Measurements from ENCODE around the gene ZNF316. TPM values are rescaled to one million over a fixed set of nuclear protein-coding genes. Genes with fewer than 3 reads are reported as not detected.

Gene ZNF316
- total RNA-seq, 1 experiment from 2014 or later: 15.1 TPM

DNA sequence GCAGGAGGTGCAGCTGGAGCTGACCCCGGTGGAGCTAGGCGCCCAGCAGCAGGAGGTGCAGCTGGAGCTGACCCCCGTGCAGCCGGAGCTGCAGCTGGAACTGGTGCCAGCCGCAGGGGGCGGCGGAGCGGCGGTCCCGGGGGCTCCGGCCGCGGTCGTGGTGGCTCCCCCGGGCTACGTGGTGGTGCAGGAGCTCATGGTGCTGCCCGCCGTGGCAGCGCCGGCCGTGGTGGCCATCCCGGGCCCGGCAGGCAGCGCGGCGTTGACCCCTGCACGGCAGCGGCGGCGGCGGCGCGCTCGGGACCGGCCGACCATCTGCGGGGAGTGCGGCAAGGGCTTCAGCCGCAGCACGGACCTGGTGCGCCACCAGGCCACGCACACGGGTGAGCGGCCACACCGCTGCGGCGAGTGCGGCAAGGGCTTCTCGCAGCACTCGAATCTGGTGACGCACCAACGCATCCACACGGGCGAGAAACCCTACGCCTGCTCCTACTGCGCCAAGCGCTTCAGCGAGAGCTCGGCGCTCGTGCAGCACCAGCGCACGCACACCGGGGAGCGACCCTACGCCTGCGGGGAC, 14.9 kb upstream of the ZNF316 start:
- Mint-ChIP-seq H3K36me3 (peaks cover 14% of the 10 kb centered on the region), H3K4me1 (no peaks in the 10 kb centered on the region), H3K9me3 (no peaks in the 10 kb centered on the region), H3K4me3 (no peak overlapping the region), H3K27me3 (ENCODE audit: low read depth) (no peaks in the 10 kb centered on the region), H3K27ac (no peak overlapping the region)
- POLR2A ChIA-PET: no interaction called here
- no peak for TF ChIP-seq CREB1 (CRISPR knock-in tag; IDR thresholded peaks at IDR 0.05)
- DNase-seq (ENCODE audit: low spot score) (no peak), ATAC-seq (no peak)
- CTCF ChIA-PET: no interaction called here

DNA sequence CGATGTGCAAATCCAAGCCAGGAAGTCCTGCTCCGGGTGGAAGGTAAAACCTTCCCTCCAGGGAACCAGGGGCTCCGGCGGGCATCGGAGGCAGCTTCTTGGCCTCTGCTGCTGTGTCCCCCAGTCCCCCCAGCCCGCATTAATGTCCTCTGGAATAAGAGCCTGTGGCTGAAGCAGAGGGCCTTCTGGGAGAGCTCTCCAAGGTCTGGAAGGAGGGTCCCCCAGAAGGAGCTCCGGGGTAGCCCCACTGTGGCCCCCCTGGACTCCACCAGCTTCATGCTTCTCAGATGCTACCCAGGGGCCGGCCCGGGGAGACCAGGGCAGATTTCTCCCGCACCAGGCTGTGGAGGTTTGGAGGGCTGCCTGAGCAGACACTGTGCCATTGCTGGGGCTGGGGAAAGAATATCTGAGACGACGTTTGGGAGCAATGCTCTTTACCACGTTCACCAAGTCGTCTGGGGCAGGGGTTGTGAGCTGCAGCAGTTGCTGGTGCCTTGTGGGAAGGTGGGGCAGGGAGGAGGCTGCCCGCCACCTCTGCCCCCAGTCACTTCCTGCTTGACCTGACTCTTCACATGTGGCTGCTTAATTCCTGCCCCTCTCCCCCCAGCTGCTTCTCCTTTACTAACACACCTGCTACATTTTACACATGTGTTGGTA, 13.4 kb upstream of the ZNF316 start:
- Mint-ChIP-seq H3K4me1 (no peaks in the 10 kb centered on the region), H3K4me3 (no peak overlapping the region), H3K27me3 (ENCODE audit: low read depth) (no peaks in the 10 kb centered on the region), H3K9me3 (no peaks in the 10 kb centered on the region), H3K27ac (no peak overlapping the region), H3K36me3 (peaks cover 14% of the 10 kb centered on the region)
- ChIA-PET POLR2A (no interaction called here), CTCF (no interaction called here)
- no peak for ATAC-seq
- DNase-seq (ENCODE audit: low spot score): no peak
- no peak for TF ChIP-seq IRF2 (CRISPR knock-in tag; IDR thresholded peaks at IDR 0.05; ENCODE audit: borderline replicate concordance, low read depth)
- TF ChIP-seq, protein P1, sequence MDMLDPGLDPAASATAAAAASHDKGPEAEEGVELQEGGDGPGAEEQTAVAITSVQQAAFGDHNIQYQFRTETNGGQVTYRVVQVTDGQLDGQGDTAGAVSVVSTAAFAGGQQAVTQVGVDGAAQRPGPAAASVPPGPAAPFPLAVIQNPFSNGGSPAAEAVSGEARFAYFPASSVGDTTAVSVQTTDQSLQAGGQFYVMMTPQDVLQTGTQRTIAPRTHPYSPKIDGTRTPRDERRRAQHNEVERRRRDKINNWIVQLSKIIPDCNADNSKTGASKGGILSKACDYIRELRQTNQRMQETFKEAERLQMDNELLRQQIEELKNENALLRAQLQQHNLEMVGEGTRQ (CRISPR knock-in tag; IDR thresholded peaks at IDR 0.05): no peak

DNA sequence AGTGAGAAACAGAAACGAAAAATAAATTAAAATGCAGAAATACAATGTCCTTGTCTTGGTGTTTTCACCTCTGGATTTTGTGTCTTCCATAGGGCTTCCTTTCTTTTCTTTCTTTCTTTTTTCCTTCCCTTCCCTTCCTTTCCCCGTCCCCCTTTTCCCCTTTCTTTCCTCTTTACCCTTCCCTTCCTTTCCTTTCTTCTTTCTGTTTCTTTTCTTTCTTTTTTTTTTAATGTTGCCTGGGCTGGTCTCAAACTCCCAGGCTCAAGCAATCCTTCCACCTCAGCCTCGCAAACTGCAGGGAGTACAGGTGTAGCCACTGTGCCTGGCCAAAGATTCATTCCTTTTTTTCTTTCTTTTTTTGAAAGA, 12.9 kb upstream of the ZNF316 start:
- Mint-ChIP-seq H3K27me3 (ENCODE audit: low read depth) (no peaks in the 10 kb centered on the region), H3K9me3 (no peaks in the 10 kb centered on the region), H3K4me1 (no peaks in the 10 kb centered on the region), H3K4me3 (no peak overlapping the region), H3K36me3 (peaks cover 14% of the 10 kb centered on the region), H3K27ac (no peak overlapping the region)
- TF ChIP-seq SP1 (CRISPR knock-in tag; conservative IDR thresholded peaks at IDR 0.05) (no peak), NFYB (CRISPR knock-in tag; conservative IDR thresholded peaks at IDR 0.05; ENCODE audit: low read depth) (no peak), ZNF121 (CRISPR knock-in tag; IDR thresholded peaks at IDR 0.05) (no peak), ESRRA (CRISPR knock-in tag; IDR thresholded peaks at IDR 0.05; ENCODE audit: borderline replicate concordance) (no peak), CREB1 (CRISPR knock-in tag; IDR thresholded peaks at IDR 0.05) (no peak)
- TF ChIP-seq, protein P2, sequence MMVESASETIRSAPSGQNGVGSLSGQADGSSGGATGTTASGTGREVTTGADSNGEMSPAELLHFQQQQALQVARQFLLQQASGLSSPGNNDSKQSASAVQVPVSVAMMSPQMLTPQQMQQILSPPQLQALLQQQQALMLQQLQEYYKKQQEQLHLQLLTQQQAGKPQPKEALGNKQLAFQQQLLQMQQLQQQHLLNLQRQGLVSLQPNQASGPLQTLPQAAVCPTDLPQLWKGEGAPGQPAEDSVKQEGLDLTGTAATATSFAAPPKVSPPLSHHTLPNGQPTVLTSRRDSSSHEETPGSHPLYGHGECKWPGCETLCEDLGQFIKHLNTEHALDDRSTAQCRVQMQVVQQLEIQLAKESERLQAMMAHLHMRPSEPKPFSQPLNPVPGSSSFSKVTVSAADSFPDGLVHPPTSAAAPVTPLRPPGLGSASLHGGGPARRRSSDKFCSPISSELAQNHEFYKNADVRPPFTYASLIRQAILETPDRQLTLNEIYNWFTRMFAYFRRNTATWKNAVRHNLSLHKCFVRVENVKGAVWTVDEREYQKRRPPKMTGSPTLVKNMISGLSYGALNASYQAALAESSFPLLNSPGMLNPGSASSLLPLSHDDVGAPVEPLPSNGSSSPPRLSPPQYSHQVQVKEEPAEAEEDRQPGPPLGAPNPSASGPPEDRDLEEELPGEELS (CRISPR knock-in tag; IDR thresholded peaks at IDR 0.05): no peak
- TF ChIP-seq, protein P3, sequence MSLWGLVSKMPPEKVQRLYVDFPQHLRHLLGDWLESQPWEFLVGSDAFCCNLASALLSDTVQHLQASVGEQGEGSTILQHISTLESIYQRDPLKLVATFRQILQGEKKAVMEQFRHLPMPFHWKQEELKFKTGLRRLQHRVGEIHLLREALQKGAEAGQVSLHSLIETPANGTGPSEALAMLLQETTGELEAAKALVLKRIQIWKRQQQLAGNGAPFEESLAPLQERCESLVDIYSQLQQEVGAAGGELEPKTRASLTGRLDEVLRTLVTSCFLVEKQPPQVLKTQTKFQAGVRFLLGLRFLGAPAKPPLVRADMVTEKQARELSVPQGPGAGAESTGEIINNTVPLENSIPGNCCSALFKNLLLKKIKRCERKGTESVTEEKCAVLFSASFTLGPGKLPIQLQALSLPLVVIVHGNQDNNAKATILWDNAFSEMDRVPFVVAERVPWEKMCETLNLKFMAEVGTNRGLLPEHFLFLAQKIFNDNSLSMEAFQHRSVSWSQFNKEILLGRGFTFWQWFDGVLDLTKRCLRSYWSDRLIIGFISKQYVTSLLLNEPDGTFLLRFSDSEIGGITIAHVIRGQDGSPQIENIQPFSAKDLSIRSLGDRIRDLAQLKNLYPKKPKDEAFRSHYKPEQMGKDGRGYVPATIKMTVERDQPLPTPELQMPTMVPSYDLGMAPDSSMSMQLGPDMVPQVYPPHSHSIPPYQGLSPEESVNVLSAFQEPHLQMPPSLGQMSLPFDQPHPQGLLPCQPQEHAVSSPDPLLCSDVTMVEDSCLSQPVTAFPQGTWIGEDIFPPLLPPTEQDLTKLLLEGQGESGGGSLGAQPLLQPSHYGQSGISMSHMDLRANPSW (CRISPR knock-in tag; conservative IDR thresholded peaks at IDR 0.05; ENCODE audit: low read depth): no peak
- TF ChIP-seq, protein P4, sequence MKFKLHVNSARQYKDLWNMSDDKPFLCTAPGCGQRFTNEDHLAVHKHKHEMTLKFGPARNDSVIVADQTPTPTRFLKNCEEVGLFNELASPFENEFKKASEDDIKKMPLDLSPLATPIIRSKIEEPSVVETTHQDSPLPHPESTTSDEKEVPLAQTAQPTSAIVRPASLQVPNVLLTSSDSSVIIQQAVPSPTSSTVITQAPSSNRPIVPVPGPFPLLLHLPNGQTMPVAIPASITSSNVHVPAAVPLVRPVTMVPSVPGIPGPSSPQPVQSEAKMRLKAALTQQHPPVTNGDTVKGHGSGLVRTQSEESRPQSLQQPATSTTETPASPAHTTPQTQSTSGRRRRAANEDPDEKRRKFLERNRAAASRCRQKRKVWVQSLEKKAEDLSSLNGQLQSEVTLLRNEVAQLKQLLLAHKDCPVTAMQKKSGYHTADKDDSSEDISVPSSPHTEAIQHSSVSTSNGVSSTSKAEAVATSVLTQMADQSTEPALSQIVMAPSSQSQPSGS (CRISPR knock-in tag; IDR thresholded peaks at IDR 0.05; ENCODE audit: borderline replicate concordance, low read depth): no peak
- ChIA-PET POLR2A (no interaction called here), CTCF (no interaction called here)
- ATAC-seq (no peak), DNase-seq (ENCODE audit: low spot score) (no peak)

DNA sequence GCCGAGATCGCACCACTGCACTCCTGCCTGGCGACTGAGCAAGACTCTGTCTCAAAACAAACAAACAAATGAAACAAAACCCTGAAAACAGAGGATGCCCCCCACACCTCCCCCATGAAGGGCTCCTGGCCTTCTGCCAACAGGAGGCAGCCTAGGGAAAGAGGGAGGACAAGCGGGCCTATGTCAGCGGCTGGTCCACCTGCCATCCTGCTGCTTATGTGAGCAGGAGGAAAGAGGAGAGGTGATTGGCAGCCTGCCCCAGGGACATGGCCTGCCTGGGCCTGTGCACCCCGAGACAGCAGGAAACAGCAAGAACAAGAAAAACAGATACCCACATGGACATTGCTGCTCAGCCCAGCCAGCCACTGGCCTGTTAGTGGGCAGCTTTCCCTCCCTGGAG, 9.1 kb upstream of the ZNF316 start:
- no peak overlapping the region for H3K27ac Mint-ChIP-seq
- DNase-seq (ENCODE audit: low spot score) (no peak), ATAC-seq (peak; percentile 32; the same call in 1 of the 2 replicates)
- H3K27me3 Mint-ChIP-seq (ENCODE audit: low read depth): no peaks in the 10 kb centered on the region
- peaks cover 3% of the 10 kb centered on the region for H3K36me3 Mint-ChIP-seq
- H3K9me3 Mint-ChIP-seq: no peaks in the 10 kb centered on the region
- POLR2A ChIA-PET: no interaction called here
- H3K4me3 Mint-ChIP-seq: no peak overlapping the region
- H3K4me1 Mint-ChIP-seq: no peaks in the 10 kb centered on the region
- CTCF ChIA-PET: interaction anchor here (0.6 to 1.2 kb wide), 2 partner anchors 39 to 77 kb away, joined by 3 to 4 read pairs; no protein-coding TSS in a partner anchor
- TF ChIP-seq, protein P5, sequence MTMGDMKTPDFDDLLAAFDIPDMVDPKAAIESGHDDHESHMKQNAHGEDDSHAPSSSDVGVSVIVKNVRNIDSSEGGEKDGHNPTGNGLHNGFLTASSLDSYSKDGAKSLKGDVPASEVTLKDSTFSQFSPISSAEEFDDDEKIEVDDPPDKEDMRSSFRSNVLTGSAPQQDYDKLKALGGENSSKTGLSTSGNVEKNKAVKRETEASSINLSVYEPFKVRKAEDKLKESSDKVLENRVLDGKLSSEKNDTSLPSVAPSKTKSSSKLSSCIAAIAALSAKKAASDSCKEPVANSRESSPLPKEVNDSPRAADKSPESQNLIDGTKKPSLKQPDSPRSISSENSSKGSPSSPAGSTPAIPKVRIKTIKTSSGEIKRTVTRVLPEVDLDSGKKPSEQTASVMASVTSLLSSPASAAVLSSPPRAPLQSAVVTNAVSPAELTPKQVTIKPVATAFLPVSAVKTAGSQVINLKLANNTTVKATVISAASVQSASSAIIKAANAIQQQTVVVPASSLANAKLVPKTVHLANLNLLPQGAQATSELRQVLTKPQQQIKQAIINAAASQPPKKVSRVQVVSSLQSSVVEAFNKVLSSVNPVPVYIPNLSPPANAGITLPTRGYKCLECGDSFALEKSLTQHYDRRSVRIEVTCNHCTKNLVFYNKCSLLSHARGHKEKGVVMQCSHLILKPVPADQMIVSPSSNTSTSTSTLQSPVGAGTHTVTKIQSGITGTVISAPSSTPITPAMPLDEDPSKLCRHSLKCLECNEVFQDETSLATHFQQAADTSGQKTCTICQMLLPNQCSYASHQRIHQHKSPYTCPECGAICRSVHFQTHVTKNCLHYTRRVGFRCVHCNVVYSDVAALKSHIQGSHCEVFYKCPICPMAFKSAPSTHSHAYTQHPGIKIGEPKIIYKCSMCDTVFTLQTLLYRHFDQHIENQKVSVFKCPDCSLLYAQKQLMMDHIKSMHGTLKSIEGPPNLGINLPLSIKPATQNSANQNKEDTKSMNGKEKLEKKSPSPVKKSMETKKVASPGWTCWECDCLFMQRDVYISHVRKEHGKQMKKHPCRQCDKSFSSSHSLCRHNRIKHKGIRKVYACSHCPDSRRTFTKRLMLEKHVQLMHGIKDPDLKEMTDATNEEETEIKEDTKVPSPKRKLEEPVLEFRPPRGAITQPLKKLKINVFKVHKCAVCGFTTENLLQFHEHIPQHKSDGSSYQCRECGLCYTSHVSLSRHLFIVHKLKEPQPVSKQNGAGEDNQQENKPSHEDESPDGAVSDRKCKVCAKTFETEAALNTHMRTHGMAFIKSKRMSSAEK (CRISPR knock-in tag; IDR thresholded peaks at IDR 0.05; ENCODE audit: borderline replicate concordance): no peak
- TF ChIP-seq, protein P6, sequence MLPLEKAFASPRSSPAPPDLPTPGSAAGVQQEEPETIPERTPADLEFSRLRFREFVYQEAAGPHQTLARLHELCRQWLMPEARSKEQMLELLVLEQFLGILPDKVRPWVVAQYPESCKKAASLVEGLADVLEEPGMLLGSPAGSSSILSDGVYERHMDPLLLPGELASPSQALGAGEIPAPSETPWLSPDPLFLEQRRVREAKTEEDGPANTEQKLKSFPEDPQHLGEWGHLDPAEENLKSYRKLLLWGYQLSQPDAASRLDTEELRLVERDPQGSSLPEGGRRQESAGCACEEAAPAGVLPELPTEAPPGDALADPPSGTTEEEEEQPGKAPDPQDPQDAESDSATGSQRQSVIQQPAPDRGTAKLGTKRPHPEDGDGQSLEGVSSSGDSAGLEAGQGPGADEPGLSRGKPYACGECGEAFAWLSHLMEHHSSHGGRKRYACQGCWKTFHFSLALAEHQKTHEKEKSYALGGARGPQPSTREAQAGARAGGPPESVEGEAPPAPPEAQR (CRISPR knock-in tag; IDR thresholded peaks at IDR 0.05): no peak

Measured in WTC11 (cell line).